Mononuclear cell (primary cell): ENCODE results near the gene SECISBP2L. TPM values are rescaled to one million over a fixed set of nuclear protein-coding genes. Genes with fewer than 3 reads are reported as not detected.

ENCODE experiments used
- H3K27me3 ChIP-seq: 2 replicates; pipeline ENCODE4 v1.6.0; 2011; ENCODE audit warnings: low read length, control low read depth; ENCODE audit not compliant: insufficient read depth
- H3K4me1 ChIP-seq: 2 replicates; pipeline ENCODE4 v1.5.1; 2011; ENCODE audit warnings: mild to moderate bottlenecking, low read length, control low read depth; ENCODE audit not compliant: insufficient read depth
- H3K4me3 ChIP-seq: 2 replicates; pipeline ENCODE4 v1.5.1; 2011; ENCODE audit warnings: mild to moderate bottlenecking, low read length, moderate library complexity
- H3K9me3 ChIP-seq: 2 replicates; pipeline ENCODE4 v1.5.1; 2011; ENCODE audit warnings: low read depth, mild to moderate bottlenecking, control low read depth, low read length
- total RNA-seq: library from RNA; depleted of rRNA; stranded (reverse); fragments of >200 nt; gene quantifications from one replicate; pipeline ENCODE4 v1.2.3, GENCODE V29; 2012

SECISBP2L gene
- total RNA-seq, 1 donor, result 78.3 TPM

DNA sequence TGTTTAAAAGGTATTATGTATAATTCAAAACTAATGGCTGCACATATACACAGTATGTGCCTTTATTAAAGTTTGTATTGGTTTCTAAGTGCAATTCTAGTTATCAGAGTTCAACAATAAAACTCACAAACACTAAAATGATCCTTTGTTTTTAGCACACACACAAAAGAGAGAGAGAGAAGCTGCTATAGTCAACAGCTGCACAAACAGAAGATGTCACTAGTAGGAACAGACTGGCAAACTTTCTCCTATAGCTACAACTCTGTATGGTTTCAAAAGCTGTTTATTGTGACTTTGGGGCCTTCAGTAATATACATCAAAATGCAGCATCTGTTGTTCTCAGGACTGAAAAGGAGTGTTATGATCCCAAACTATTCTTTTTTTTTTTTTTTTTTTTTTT, 6.1 kb downstream of the SECISBP2L start:
- H3K9me3 ChIP-seq, result no peaks in the 10 kb centered on the region

DNA sequence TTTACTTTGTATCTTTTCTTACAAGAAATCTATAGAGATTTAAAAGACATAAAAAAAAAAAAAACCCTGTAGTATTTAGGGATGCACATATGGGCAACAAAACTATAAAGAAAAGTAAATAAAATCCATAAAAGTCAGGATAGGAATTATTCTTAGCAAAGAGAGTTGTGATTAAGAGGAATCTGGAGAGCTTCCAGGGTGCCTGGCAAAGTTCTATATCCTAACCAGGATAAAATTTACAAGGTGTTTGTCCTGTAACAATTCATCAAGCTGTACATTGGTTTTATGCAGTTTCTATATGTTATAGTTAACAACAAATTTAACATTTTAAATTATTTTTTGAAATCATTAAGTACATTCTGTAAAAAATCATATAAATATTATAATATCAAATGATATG, 7.9 kb downstream of the SECISBP2L start:
- Histone ChIP-seq H3K27me3 (no peaks in the 10 kb centered on the region), H3K9me3 (no peaks in the 10 kb centered on the region), H3K4me3 (no peak overlapping the region), H3K4me1 (peaks cover 10% of the 10 kb centered on the region)

More for the DNA sequence above, 6.1 kb downstream of the SECISBP2L start:
- H3K4me1 ChIP-seq, result peaks cover 19% of the 10 kb centered on the region
- no peak overlapping the region for H3K4me3 ChIP-seq
- no peaks in the 10 kb centered on the region for H3K27me3 ChIP-seq

DNA sequence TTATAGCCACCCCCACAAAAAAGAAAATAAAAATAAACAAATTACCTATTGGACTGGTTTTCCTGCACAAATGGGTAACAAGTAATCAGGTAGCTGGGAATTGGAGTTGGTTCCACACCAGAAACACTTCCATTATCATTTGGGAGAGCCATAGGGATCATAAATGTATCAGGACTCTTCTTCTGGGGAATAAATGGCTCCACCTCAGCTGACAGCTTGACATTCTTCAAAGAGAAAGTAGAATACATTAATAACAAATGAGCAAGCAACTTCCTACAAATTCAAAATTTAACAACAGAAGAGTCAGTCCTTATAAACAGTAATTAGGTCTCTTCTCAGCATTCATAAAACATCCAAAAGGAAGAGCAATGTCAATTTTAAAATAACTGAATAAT, 8.7 kb downstream of the SECISBP2L start:
- Histone ChIP-seq H3K4me1 (peaks cover 7% of the 10 kb centered on the region), H3K9me3 (no peaks in the 10 kb centered on the region), H3K27me3 (no peaks in the 10 kb centered on the region), H3K4me3 (no peak overlapping the region)

DNA sequence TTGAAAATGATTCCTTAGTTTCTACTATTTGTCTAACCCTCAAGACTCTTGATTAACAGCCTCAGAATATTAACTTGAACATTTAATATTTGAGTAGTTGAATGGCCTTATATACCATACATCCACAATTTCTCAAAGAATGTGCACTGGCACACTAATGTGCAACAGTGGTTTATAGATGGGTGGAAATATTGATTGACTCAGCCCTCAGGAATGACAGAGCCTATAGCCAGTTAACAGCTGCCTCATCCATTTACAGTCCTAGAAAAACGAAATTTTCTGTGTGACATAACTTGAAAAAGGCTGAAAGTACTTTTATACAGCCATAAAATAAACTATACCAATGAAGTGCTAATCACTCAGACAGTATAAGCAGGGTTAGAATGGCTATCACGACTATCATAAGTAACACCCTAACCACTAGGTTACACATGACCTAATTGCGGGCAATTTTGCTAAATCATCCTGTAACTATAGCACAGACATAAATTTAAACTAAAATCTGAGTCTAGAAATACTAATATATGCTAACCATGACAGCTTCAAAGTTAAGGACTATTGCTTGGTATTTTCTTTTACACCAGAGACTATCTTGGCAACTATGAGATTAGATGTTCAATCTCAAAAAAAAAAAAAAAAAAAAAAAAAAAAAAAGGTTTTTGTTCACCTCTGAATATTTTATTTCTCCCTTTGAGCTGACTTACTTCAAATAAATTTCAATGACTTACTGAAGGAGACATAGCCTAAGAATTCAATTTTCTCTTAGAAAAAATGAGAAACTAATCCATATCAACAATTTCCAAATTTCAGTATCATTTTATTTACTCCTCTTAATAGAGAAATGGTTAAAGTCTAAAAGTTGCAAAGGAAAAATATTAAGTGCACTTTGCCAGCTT, 9.3 kb downstream of the SECISBP2L start:
- Histone ChIP-seq H3K4me1 (peaks cover 3% of the 10 kb centered on the region), H3K27me3 (no peaks in the 10 kb centered on the region), H3K9me3 (no peaks in the 10 kb centered on the region), H3K4me3 (no peak overlapping the region)

DNA sequence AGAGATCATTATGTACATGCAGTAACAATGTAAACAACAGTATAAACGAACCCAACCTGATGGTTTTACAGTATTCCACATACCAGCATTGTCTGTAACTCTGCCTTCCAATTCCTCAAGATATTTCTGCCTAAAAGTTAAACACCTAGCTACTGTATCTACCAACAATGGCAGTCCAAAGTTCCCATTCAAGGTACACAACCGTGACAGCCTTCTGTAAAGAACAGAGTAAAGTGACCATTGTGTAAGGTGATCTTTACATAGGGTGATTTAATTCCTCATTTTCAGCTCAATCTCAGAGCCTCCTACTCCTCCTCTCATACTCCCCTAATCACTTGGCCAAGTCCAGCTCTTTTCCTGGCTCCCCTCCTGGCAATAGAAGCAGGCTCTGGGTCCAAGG, 10.4 kb downstream of the SECISBP2L start:
- Histone ChIP-seq H3K4me3 (no peak overlapping the region), H3K4me1 (peaks cover 3% of the 10 kb centered on the region), H3K27me3 (no peaks in the 10 kb centered on the region), H3K9me3 (no peaks in the 10 kb centered on the region)

DNA sequence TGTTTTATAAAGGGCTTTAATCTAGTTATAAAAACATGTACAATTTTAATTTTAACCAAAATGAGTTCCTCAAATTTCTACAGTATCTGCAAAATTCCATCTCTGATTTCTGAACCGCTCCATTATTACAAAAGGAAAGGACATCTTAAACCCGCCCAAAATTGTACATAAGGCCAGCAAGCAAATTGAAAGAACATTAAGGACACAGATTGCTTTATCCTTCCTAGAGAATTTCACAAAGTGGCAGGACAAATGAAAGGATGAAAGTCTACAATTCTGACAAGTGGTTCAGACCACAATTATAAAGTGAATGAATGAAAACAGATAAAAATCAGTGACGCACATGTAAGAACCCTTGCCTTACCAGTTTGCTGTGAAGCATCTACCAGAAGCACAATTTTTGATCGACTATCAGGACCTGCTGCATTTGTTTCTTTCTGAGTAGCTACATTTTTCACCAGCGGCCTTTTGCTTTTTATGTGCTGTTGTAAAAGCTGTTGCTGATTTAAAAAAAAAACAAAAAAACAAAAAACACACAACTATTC, 13.6 kb downstream of the SECISBP2L start:
- H3K4me3 ChIP-seq, result no peak overlapping the region
- no peaks in the 10 kb centered on the region for H3K27me3 ChIP-seq
- H3K9me3 ChIP-seq, result no peaks in the 10 kb centered on the region
- H3K4me1 ChIP-seq, result peaks cover 3% of the 10 kb centered on the region

DNA sequence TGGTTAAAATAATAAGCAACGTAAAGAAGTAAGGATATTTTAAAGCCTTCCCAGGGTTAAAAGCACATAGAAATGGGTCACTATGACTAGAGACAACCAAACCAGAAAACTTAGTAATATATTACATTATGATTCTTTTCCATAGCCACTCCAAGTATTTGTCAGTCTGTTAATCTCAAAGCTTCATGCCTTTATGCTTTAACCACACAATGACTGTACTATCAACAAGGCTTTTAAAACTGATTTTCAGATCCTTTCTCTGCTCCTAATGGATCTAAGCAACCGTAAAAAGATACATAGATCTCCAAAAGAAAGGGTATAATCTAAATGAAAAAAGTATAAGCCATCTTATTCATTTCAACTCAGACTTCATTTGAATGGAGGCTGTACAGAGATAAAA, 14.4 kb downstream of the SECISBP2L start:
- Histone ChIP-seq H3K27me3 (no peaks in the 10 kb centered on the region), H3K9me3 (no peaks in the 10 kb centered on the region), H3K4me1 (no peaks in the 10 kb centered on the region), H3K4me3 (no peak overlapping the region)

DNA sequence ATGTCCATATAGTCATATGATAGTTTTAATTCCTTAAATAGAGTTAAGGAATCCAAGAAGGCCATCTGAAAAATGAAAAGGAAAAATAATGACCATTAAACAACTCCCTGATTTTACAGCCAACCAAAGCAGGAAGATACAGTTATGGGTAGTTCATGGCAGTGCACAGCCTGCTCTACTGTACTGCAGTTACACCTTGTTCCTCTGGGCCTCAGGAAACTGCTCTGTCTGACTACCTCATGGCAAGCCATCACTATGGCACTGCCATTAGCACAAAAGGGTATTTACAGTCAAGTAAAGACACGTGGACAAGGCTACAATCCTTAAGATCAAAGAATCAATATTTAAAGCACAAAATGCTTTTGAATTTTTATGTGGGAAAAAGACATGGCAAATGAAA, 19.5 kb downstream of the SECISBP2L start:
- no peaks in the 10 kb centered on the region for H3K27me3 ChIP-seq
- H3K4me3 ChIP-seq, result no peak overlapping the region
- no peaks in the 10 kb centered on the region for H3K4me1 ChIP-seq
- no peaks in the 10 kb centered on the region for H3K9me3 ChIP-seq

DNA sequence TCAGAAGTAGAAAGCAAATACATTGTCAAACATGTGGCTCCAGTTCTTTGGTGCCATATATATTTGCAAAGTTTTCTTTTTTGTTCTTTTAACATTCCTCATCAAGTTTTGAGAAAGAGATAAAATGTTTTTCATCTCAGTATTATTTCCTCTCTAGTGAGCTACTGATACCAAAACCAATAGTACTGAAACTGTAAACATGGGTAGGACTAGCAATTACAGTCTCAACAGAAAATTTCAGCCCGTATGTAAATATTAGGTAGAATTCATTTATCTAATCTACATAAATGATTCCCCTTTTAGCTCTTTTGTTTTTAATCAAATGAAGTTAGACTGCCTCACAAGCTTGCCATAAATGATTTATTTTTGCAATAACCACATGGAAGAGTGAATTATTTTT, 21.4 kb downstream of the SECISBP2L start:
- H3K27me3 ChIP-seq, result no peaks in the 10 kb centered on the region
- H3K9me3 ChIP-seq, result no peaks in the 10 kb centered on the region
- no peak overlapping the region for H3K4me3 ChIP-seq
- H3K4me1 ChIP-seq, result no peaks in the 10 kb centered on the region

DNA sequence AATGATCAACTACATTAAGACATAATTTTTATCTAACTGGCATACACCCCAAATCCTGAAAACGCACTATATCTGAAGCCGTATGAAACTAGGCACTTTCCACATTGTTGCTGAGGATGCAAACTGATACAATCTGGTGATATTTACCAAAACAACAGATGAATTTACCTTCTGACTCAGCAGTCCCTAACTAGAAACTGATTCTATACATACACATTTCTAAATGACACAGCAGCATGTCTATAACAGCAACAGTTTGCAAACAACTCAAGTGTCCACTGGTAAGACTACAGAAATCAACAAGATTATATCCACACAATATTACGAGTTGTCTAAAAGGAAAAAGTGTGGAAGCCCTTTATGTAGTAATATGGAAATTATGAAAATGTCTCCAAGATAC, 22.9 kb downstream of the SECISBP2L start:
- no peaks in the 10 kb centered on the region for H3K4me1 ChIP-seq
- H3K27me3 ChIP-seq, result no peaks in the 10 kb centered on the region
- no peak overlapping the region for H3K4me3 ChIP-seq

DNA sequence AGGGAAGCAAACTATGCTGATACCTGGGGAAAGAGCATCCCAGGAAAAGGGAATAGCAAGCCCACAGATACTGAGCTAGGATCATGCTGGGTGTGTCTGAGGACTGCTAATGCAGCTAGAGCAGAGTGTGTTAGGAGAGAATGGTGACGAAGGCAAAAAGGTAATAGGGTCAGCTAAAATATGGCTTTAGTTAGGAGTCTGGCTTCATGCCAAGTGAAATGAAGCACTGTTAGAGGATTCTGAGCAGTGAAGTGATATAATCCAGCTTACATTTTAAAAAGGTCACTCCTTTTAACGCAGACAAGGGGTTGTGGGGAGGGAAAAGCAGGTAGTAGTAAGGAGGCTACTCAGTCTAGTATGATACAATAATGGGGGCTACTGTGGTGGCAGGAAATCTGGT, 30.4 kb downstream of the SECISBP2L start:
- Histone ChIP-seq H3K27me3 (no peaks in the 10 kb centered on the region), H3K4me3 (no peak overlapping the region)

More for the DNA sequence above, 22.9 kb downstream of the SECISBP2L start:
- no peaks in the 10 kb centered on the region for H3K9me3 ChIP-seq

DNA sequence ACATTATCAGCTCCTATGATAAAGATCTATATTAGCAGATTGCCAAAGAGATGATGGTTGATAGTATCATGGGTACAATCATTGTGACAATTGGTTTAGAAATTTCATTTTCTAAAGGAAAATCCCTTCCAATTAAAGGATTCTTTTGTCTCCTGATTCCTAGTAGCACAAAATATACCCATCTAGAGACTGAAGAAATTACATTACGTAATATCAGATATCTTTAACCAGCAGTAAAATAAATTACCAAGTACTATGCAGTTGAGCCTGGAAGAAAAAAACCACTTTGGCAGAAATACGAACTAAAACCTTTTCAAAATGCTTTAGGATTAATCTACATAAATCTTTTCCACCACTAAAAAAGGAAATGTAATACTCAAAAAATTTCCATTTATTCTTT, 46.9 kb downstream of the SECISBP2L start:
- Histone ChIP-seq H3K4me1 (no peaks in the 10 kb centered on the region), H3K27me3 (no peaks in the 10 kb centered on the region), H3K9me3 (no peaks in the 10 kb centered on the region), H3K4me3 (no peak overlapping the region)

More for the DNA sequence above, 30.4 kb downstream of the SECISBP2L start:
- Histone ChIP-seq H3K9me3 (no peaks in the 10 kb centered on the region), H3K4me1 (no peaks in the 10 kb centered on the region)

DNA sequence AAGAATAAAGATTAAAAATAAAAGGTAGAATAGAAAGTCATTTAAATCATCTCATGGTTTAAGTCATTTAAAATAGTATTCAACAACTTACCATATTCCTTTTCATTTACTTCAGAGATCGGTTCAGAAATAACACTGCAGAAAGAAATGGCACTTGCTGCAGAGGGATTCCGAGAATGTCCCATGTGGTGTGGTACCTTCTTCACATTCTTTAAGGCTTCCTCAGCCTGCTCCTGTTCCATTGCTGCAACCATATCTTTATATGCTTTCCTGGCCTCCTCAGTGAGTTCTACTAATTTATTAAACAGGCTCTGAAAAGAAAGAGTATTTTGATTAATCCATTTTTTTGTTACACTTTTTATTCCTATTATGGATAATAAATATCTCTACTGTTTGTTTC, 50.0 kb downstream of the SECISBP2L start:
- Histone ChIP-seq H3K9me3 (no peaks in the 10 kb centered on the region), H3K27me3 (no peaks in the 10 kb centered on the region), H3K4me1 (no peaks in the 10 kb centered on the region), H3K4me3 (no peak overlapping the region)

DNA sequence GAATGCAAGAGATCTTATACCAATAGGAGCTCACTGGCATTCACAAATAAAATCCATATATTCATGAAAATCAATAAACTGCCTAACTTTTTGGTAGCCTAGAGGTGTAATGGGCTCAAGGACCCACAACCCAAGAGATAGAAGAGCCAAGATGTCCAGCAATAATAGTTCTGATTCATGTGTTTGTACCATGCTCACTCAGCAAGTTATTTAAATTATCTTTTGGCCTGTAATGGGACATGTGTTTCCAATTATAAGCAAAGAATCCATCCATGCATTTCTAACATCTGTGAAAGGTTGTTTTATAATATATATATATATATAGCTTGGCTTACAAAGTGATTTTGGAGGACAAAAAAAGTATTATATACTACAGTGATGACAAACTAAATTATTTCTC, 52.9 kb downstream of the SECISBP2L start:
- Histone ChIP-seq H3K9me3 (no peaks in the 10 kb centered on the region), H3K4me1 (no peaks in the 10 kb centered on the region), H3K27me3 (no peaks in the 10 kb centered on the region), H3K4me3 (no peak overlapping the region)

DNA sequence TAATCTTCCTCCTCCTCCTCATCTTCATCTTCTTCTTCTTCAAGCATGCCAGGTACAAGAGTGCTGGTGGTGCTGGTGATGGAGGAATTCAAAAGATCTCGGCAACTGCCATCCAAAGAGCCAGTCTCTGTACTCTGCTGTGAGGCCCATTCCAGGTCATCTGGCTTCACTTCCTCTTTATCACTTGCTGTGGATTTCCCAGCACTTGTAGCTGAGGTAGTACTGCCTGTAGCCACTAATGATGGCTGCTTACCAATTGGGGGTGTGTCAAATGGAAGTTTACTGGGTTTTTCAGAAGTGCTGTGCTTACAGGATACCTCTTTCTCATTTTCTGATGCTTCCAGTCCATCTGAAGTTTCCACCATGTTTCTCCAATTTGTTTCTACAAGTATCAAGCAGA, 53.7 kb downstream of the SECISBP2L start:
- Histone ChIP-seq H3K4me3 (no peak overlapping the region), H3K4me1 (no peaks in the 10 kb centered on the region), H3K9me3 (no peaks in the 10 kb centered on the region), H3K27me3 (no peaks in the 10 kb centered on the region)

DNA sequence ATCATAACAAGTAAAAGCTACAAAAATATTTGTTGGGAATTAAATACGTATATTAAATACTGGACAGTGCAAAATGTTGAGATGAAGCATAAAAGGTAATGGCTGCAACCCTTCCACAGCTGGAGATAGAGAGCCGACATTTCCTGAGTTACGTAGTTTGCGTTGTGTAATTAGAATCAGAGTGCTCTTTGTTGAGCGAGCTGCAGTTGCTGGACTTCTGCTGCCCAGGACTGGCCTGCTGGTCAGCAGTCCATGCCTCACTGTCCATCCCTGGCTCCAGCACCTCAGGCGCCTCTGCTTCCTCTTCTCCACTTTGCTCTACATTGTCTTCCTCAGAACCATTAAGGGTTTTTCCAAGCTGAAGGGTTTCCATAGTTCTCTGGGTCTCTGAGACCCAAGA, 54.1 kb downstream of the SECISBP2L start:
- H3K4me3 ChIP-seq, result no peak overlapping the region
- H3K27me3 ChIP-seq, result no peaks in the 10 kb centered on the region
- H3K9me3 ChIP-seq, result no peaks in the 10 kb centered on the region
- no peaks in the 10 kb centered on the region for H3K4me1 ChIP-seq
